Lower leg skin (tissue), 3 donors: ENCODE results near the gene CD209.

ENCODE experiments used
- CTCF ChIP-seq, 3 donors: fragments of 450-650 bp; IDR thresholded peaks; one replicate each; pipeline ENCODE4 v1.5.1; 2016; ENCODE audit warnings: antibody characterized with exemption in 3 of 3, mild to moderate bottlenecking in 3 of 3, moderate library complexity in 2 of 3
- POLR2A ChIP-seq, 2 donors: fragments of 450-650 bp; IDR thresholded peaks; one replicate each; pipeline ENCODE4 v1.6.1; 2016 to 2017; ENCODE audit warnings: antibody characterized with exemption in 2 of 2, mild to moderate bottlenecking in 1 of 2, moderate library complexity in 1 of 2

GRCh38 chr19:7737215-7737614 is 10.1 kb downstream of the CD209 start:
- TF ChIP-seq POLR2A (IDR thresholded peaks at IDR 0.05) (no peak), CTCF (IDR thresholded peaks at IDR 0.05) (no peak)
